Activated CD4-positive, alpha-beta T cell treated with anti-CD3 and anti-CD28 coated beads, Interleukin-2, amount 10 ng/mL, durations not matched to agents 24 days and 14 days (primary cell): Measurements from ENCODE around the gene B4GALT5. TPM values are rescaled to one million over a fixed set of nuclear protein-coding genes. Genes with fewer than 3 reads are reported as not detected.
A peak's percentile ranks its signal among the peaks of the same experiment; 100 is the strongest.

Experiments
- DNase-seq: peaks from one replicate; pipeline ENCODE4 v3.0.0; 2022
- H3K27ac Mint-ChIP-seq: one replicate; pipeline ENCODE4 v1.8.0; 2022; ENCODE audit warnings: mild to moderate bottlenecking, mixed read lengths
- H3K27me3 Mint-ChIP-seq: one replicate; pipeline ENCODE4 v1.8.0; 2022; ENCODE audit warnings: mixed read lengths
- H3K36me3 Mint-ChIP-seq: one replicate; pipeline ENCODE4 v1.8.0; 2022; ENCODE audit warnings: low read depth, mild to moderate bottlenecking, mixed read lengths
- H3K4me1 Mint-ChIP-seq: one replicate; pipeline ENCODE4 v1.8.0; 2021; ENCODE audit warnings: mixed read lengths
- H3K4me3 Mint-ChIP-seq: one replicate; pipeline ENCODE4 v1.8.0; 2022; ENCODE audit warnings: mild to moderate bottlenecking, moderate library complexity, mixed read lengths
- H3K9me3 Mint-ChIP-seq: one replicate; pipeline ENCODE4 v1.8.0; 2021; ENCODE audit warnings: mixed read lengths
- intact Hi-C: fragments of 100-400 bp; cut with micrococcal nuclease; formaldehyde crosslinking; loops from one replicate; pipeline ENCODE4 v1.15.1; 2023
- total RNA-seq: library from RNA; stranded (reverse); gene quantifications from 2 replicates; pipeline ENCODE4 v1.2.3, GENCODE V29; 2022

Gene B4GALT5
- total RNA-seq, 1 donor from 2014 or later: 39.1 TPM

GRCh38 chr20:49594143-49594930, 119.3 kb downstream of the B4GALT5 start:
- peaks cover 79% of the 10 kb centered on the region for H3K4me1 Mint-ChIP-seq
- H3K9me3 Mint-ChIP-seq: peaks cover 20% of the 10 kb centered on the region
- peak overlapping the region; percentile 90 for H3K4me3 Mint-ChIP-seq
- H3K27me3 Mint-ChIP-seq: no peaks in the 10 kb centered on the region
- H3K36me3 Mint-ChIP-seq: peaks cover 65% of the 10 kb centered on the region
- peak overlapping the region; percentile 100 for H3K27ac Mint-ChIP-seq
- peak; percentile 93 for DNase-seq
- intact Hi-C loops: loop anchor here (1.0 to 10.0 kb wide), 5 partner anchors 44 to 918 kb away; partner anchors contain the start of genes PTPN1 and ZNFX1

GRCh38 chr20:49593466-49594142, 120.1 kb downstream of the B4GALT5 start:
- Mint-ChIP-seq H3K27me3 (no peaks in the 10 kb centered on the region), H3K4me1 (peaks cover 81% of the 10 kb centered on the region), H3K27ac (peak overlapping the region; percentile 100), H3K4me3 (peak overlapping the region; percentile 90), H3K36me3 (peaks cover 67% of the 10 kb centered on the region), H3K9me3 (peaks cover 24% of the 10 kb centered on the region)
- intact Hi-C loops: loop anchor here (1.0 to 10.0 kb wide), 5 partner anchors 43 to 919 kb away; partner anchors contain the start of genes PTPN1 and ZNFX1
- peak; percentile 76 for DNase-seq

GRCh38 chr20:49592120-49592519, 121.6 kb downstream of the B4GALT5 start:
- Mint-ChIP-seq H3K27me3 (no peaks in the 10 kb centered on the region), H3K4me3 (peak overlapping the region; percentile 90), H3K9me3 (peaks cover 25% of the 10 kb centered on the region), H3K27ac (peak overlapping the region; percentile 100), H3K4me1 (peaks cover 78% of the 10 kb centered on the region), H3K36me3 (peaks cover 56% of the 10 kb centered on the region)
- intact Hi-C loops: loop anchor here (5.0 to 10.0 kb wide), 2 partner anchors 427 to 920 kb away; partner anchors contain the start of gene PTPN1
- no peak for DNase-seq

GRCh38 chr20:49591217-49591865, 122.3 kb downstream of the B4GALT5 start:
- intact Hi-C loops: loop anchor here (5.0 to 10.0 kb wide), 2 partner anchors 427 to 921 kb away; partner anchors contain the start of gene PTPN1
- H3K9me3 Mint-ChIP-seq: peaks cover 25% of the 10 kb centered on the region
- H3K27me3 Mint-ChIP-seq: no peaks in the 10 kb centered on the region
- H3K4me1 Mint-ChIP-seq: peaks cover 76% of the 10 kb centered on the region
- peaks cover 53% of the 10 kb centered on the region for H3K36me3 Mint-ChIP-seq
- H3K27ac Mint-ChIP-seq: peak overlapping the region; percentile 100
- peak overlapping the region; percentile 90 for H3K4me3 Mint-ChIP-seq
- peak; percentile 76 for DNase-seq

GRCh38 chr20:49590163-49591017, 123.3 kb downstream of the B4GALT5 start:
- no peak for DNase-seq
- H3K4me3 Mint-ChIP-seq: peak overlapping the region; percentile 90
- intact Hi-C loops: loop anchor here (5.0 to 10.0 kb wide), 2 partner anchors 426 to 922 kb away; partner anchors contain the start of gene PTPN1
- H3K27ac Mint-ChIP-seq: peak overlapping the region; percentile 100
- peaks cover 72% of the 10 kb centered on the region for H3K4me1 Mint-ChIP-seq
- H3K9me3 Mint-ChIP-seq: peaks cover 25% of the 10 kb centered on the region
- peaks cover 47% of the 10 kb centered on the region for H3K36me3 Mint-ChIP-seq
- H3K27me3 Mint-ChIP-seq: no peaks in the 10 kb centered on the region

- Mint-ChIP-seq H3K9me3 (peaks cover 25% of the 10 kb centered on the region), H3K4me1 (peaks cover 67% of the 10 kb centered on the region), H3K27me3 (no peaks in the 10 kb centered on the region), H3K27ac (peak overlapping the region; percentile 100), H3K4me3 (peak overlapping the region; percentile 64), H3K36me3 (peaks cover 41% of the 10 kb centered on the region)
- intact Hi-C loops: loop anchor here (5.0 to 10.0 kb wide), 2 partner anchors 425 to 923 kb away; partner anchors contain the start of gene PTPN1
- DNase-seq: no peak
Observed at GRCh38 chr20:49589747-49590146, 123.9 kb downstream of the B4GALT5 start.

- Mint-ChIP-seq H3K9me3 (peaks cover 21% of the 10 kb centered on the region), H3K4me3 (no peak overlapping the region), H3K4me1 (peaks cover 53% of the 10 kb centered on the region), H3K27ac (peak overlapping the region; percentile 35), H3K27me3 (no peaks in the 10 kb centered on the region), H3K36me3 (peaks cover 32% of the 10 kb centered on the region)
- intact Hi-C loops: no loop called here
- no peak for DNase-seq
Observed at GRCh38 chr20:49587111-49587570, 126.5 kb downstream of the B4GALT5 start.

GRCh38 chr20:49585585-49586245, 128.0 kb downstream of the B4GALT5 start:
- DNase-seq: no peak
- peak overlapping the region; percentile 70 for H3K27ac Mint-ChIP-seq
- H3K4me1 Mint-ChIP-seq: peaks cover 43% of the 10 kb centered on the region
- H3K4me3 Mint-ChIP-seq: no peak overlapping the region
- intact Hi-C loops: no loop called here
- H3K9me3 Mint-ChIP-seq: peaks cover 16% of the 10 kb centered on the region
- peaks cover 28% of the 10 kb centered on the region for H3K36me3 Mint-ChIP-seq
- no peaks in the 10 kb centered on the region for H3K27me3 Mint-ChIP-seq

- Mint-ChIP-seq H3K4me1 (peaks cover 38% of the 10 kb centered on the region), H3K27ac (peak overlapping the region; percentile 49), H3K27me3 (no peaks in the 10 kb centered on the region), H3K9me3 (peaks cover 7% of the 10 kb centered on the region), H3K36me3 (peaks cover 19% of the 10 kb centered on the region), H3K4me3 (no peak overlapping the region)
- intact Hi-C loops: no loop called here
- DNase-seq: no peak
Observed at GRCh38 chr20:49584418-49585382, 129.0 kb downstream of the B4GALT5 start.

GRCh38 chr20:49583669-49584417, 129.8 kb downstream of the B4GALT5 start:
- no peak for DNase-seq
- H3K4me3 Mint-ChIP-seq: no peak overlapping the region
- intact Hi-C loops: no loop called here
- peaks cover 36% of the 10 kb centered on the region for H3K4me1 Mint-ChIP-seq
- peaks cover 15% of the 10 kb centered on the region for H3K36me3 Mint-ChIP-seq
- H3K27me3 Mint-ChIP-seq: no peaks in the 10 kb centered on the region
- H3K9me3 Mint-ChIP-seq: peaks cover 3% of the 10 kb centered on the region
- H3K27ac Mint-ChIP-seq: peak overlapping the region; percentile 25

GRCh38 chr20:49583343-49583668, 130.4 kb downstream of the B4GALT5 start:
- Mint-ChIP-seq H3K27me3 (no peaks in the 10 kb centered on the region), H3K4me3 (no peak overlapping the region), H3K4me1 (peaks cover 34% of the 10 kb centered on the region), H3K36me3 (peaks cover 12% of the 10 kb centered on the region), H3K9me3 (no peaks in the 10 kb centered on the region), H3K27ac (peak overlapping the region; percentile 25)
- intact Hi-C loops: no loop called here
- no peak for DNase-seq
